GM21737 (cell line): Measurements from ENCODE around the gene TBC1D10A.
"Not testable (repeated sequence)": the region's sequence is repeated elsewhere in the genome, so short reads cannot be mapped to it uniquely, and the experiment has no call there.

ENCODE experiments used
- ATAC-seq: cut with Tn5 transposase; IDR thresholded peaks from one replicate; pipeline ENCODE4 v1.9.1; 2021; ENCODE audit warnings: mild to moderate bottlenecking, moderate library complexity; ENCODE audit not compliant: unreplicated experiment

TBC1D10A gene

GRCh38 chr22:30347255-30347892, 20.6 kb upstream of the TBC1D10A start:
- no peak for ATAC-seq

- no peak for ATAC-seq
These were observed 17.9 kb upstream of the TBC1D10A start for GRCh38 chr22:30344447-30345200.

- ATAC-seq = no peak
These were observed 14.4 kb upstream of the TBC1D10A start for GRCh38 chr22:30340911-30341685.

- no peak for ATAC-seq
These were observed 12.1 kb upstream of the TBC1D10A start for GRCh38 chr22:30338802-30339201.

GRCh38 chr22:30338341-30338740, 11.6 kb upstream of the TBC1D10A start:
- not testable (repeated sequence) for ATAC-seq

- no peak for ATAC-seq
These were observed 10.7 kb upstream of the TBC1D10A start for GRCh38 chr22:30337461-30337778.

- no peak for ATAC-seq
These were observed 10.2 kb upstream of the TBC1D10A start for GRCh38 chr22:30336752-30337460.

- no peak for ATAC-seq
These were observed 8.5 kb upstream of the TBC1D10A start for GRCh38 chr22:30335236-30335635.

- no peak for ATAC-seq
These were observed 7.9 kb upstream of the TBC1D10A start for GRCh38 chr22:30334646-30335045.

- ATAC-seq = no peak
These were observed 7.0 kb upstream of the TBC1D10A start for GRCh38 chr22:30333707-30334087.

GRCh38 chr22:30332994-30333706, 6.4 kb upstream of the TBC1D10A start:
- ATAC-seq = no peak

- ATAC-seq = no peak
These were observed 5.8 kb upstream of the TBC1D10A start for GRCh38 chr22:30332551-30332950.

- ATAC-seq = no peak
These were observed 1.8 kb upstream of the TBC1D10A start for GRCh38 chr22:30328466-30329049.

- no peak for ATAC-seq
These were observed 1.2 kb upstream of the TBC1D10A start for GRCh38 chr22:30327864-30328345.

- peak; percentile 27 for ATAC-seq
These were observed 461 bp downstream of the TBC1D10A start for GRCh38 chr22:30326255-30326705.

GRCh38 chr22:30325724-30326254, 952 bp downstream of the TBC1D10A start:
- ATAC-seq = no peak

- ATAC-seq = no peak
These were observed 1.5 kb downstream of the TBC1D10A start for GRCh38 chr22:30325065-30325720.

GRCh38 chr22:30324014-30324730, 2.6 kb downstream of the TBC1D10A start:
- ATAC-seq = no peak

GRCh38 chr22:30323246-30323645, 3.5 kb downstream of the TBC1D10A start:
- ATAC-seq = no peak
